HEK293 (cell line): ENCODE results near the gene SMIM1.

Experiments
- HOXA7 ChIP-seq: sonication (generic); formaldehyde crosslinking; IDR thresholded peaks from 2 replicates; pipeline ENCODE4 v1.8.1; 2022; ENCODE audit warnings: missing genetic modification reagents, borderline replicate concordance
- KLF8 ChIP-seq: fragments of 450-650 bp; formaldehyde crosslinking; IDR thresholded peaks from 2 replicates; pipeline ENCODE4 v1.5.1; 2016; ENCODE audit warnings: missing biosample characterization, missing genetic modification characterization
- PRDM6 ChIP-seq: fragments of 450-650 bp; formaldehyde crosslinking; IDR thresholded peaks from 2 replicates; pipeline ENCODE4 v1.5.1; 2017; ENCODE audit warnings: missing biosample characterization, missing genetic modification characterization
- REST ChIP-seq: fragments of 450-650 bp; formaldehyde crosslinking; IDR thresholded peaks from 2 replicates; pipeline ENCODE4 v1.5.1; 2016; ENCODE audit warnings: missing biosample characterization, missing genetic modification characterization
- SCRT2 ChIP-seq: fragments of 450-650 bp; formaldehyde crosslinking; IDR thresholded peaks from 2 replicates; pipeline ENCODE4 v1.5.1; 2016; ENCODE audit warnings: missing biosample characterization, missing genetic modification characterization
- SP2 ChIP-seq: fragments of 450-650 bp; formaldehyde crosslinking; IDR thresholded peaks from 2 replicates; pipeline ENCODE4 v1.5.1; 2016; ENCODE audit warnings: missing biosample characterization, missing genetic modification characterization
- ZBTB17 ChIP-seq: fragments of 450-650 bp; formaldehyde crosslinking; IDR thresholded peaks from 2 replicates; pipeline ENCODE4 v1.5.1; 2016; ENCODE audit warnings: missing biosample characterization, missing genetic modification characterization
- ZFP37 ChIP-seq: fragments of 450-650 bp; formaldehyde crosslinking; IDR thresholded peaks from 2 replicates; pipeline ENCODE4 v1.5.1; 2016; ENCODE audit warnings: missing biosample characterization, missing genetic modification characterization
- ZNF138 ChIP-seq: fragments of 450-650 bp; formaldehyde crosslinking; IDR thresholded peaks from 2 replicates; pipeline ENCODE4 v1.5.1; 2016; ENCODE audit warnings: missing biosample characterization, missing genetic modification characterization, borderline replicate concordance
- ZNF175 ChIP-seq: fragments of 450-650 bp; formaldehyde crosslinking; IDR thresholded peaks from 2 replicates; pipeline ENCODE4 v1.5.1; 2016; ENCODE audit warnings: missing biosample characterization, missing genetic modification characterization
- ZNF19 ChIP-seq: fragments of 450-650 bp; formaldehyde crosslinking; IDR thresholded peaks from 2 replicates; pipeline ENCODE4; 2016; ENCODE audit warnings: missing biosample characterization, missing genetic modification characterization, low read depth
- ZNF211 ChIP-seq: fragments of 450-650 bp; formaldehyde crosslinking; IDR thresholded peaks from 2 replicates; pipeline ENCODE4 v1.5.1; 2016; ENCODE audit warnings: low read depth, missing biosample characterization, missing genetic modification characterization
- ZNF26 ChIP-seq: fragments of 450-650 bp; formaldehyde crosslinking; IDR thresholded peaks from 2 replicates; pipeline ENCODE4 v1.5.1; 2016; ENCODE audit warnings: missing biosample characterization, missing genetic modification characterization
- ZNF266 ChIP-seq: fragments of 450-650 bp; formaldehyde crosslinking; IDR thresholded peaks from 2 replicates; pipeline ENCODE4 v1.5.1; 2016; ENCODE audit warnings: missing biosample characterization, missing genetic modification characterization, low read depth
- ZNF341 ChIP-seq: fragments of 450-650 bp; formaldehyde crosslinking; IDR thresholded peaks from 2 replicates; pipeline ENCODE4; 2016; ENCODE audit warnings: low read depth, missing biosample characterization, missing genetic modification characterization
- ZNF354C ChIP-seq: fragments of 450-650 bp; formaldehyde crosslinking; IDR thresholded peaks from 2 replicates; pipeline ENCODE4 v1.5.1; 2016; ENCODE audit warnings: missing biosample characterization, missing genetic modification characterization, low read depth, borderline replicate concordance
- ZNF394 ChIP-seq: fragments of 450-650 bp; formaldehyde crosslinking; IDR thresholded peaks from 2 replicates; pipeline ENCODE4 v1.5.1; 2016; ENCODE audit warnings: missing biosample characterization, missing genetic modification characterization, mild to moderate bottlenecking, moderate library complexity, borderline replicate concordance
- ZNF501 ChIP-seq: fragments of 450-650 bp; formaldehyde crosslinking; IDR thresholded peaks from 2 replicates; pipeline ENCODE4 v1.5.1; 2016; ENCODE audit warnings: missing biosample characterization, missing genetic modification characterization
- ZNF510 ChIP-seq: fragments of 450-650 bp; formaldehyde crosslinking; IDR thresholded peaks from 2 replicates; pipeline ENCODE4 v1.5.1; 2018; ENCODE audit warnings: mild to moderate bottlenecking, missing genetic modification characterization, missing biosample characterization; ENCODE audit not compliant: insufficient replicate concordance
- ZNF548 ChIP-seq: fragments of 450-650 bp; formaldehyde crosslinking; IDR thresholded peaks from 2 replicates; pipeline ENCODE4 v1.5.1; 2016; ENCODE audit warnings: missing biosample characterization, missing genetic modification characterization
- ZNF558 ChIP-seq: fragments of 450-650 bp; formaldehyde crosslinking; IDR thresholded peaks from 2 replicates; pipeline ENCODE4 v1.5.1; 2016; ENCODE audit warnings: missing biosample characterization, missing genetic modification characterization
- ZSCAN4 ChIP-seq: fragments of 450-650 bp; formaldehyde crosslinking; IDR thresholded peaks from 2 replicates; pipeline ENCODE4 v1.5.1; 2017; ENCODE audit warnings: missing biosample characterization, missing genetic modification characterization
- TF ChIP-seq, protein P1 (sequence below): fragments of 450-650 bp; formaldehyde crosslinking; IDR thresholded peaks from 2 replicates; pipeline ENCODE4 v1.5.1; 2016; ENCODE audit warnings: missing biosample characterization, missing genetic modification characterization
- TF ChIP-seq, protein P2 (sequence below): fragments of 450-650 bp; formaldehyde crosslinking; IDR thresholded peaks from 2 replicates; pipeline ENCODE4 v1.5.1; 2016; ENCODE audit warnings: missing biosample characterization, missing genetic modification characterization, borderline replicate concordance
- TF ChIP-seq, protein P3 (sequence below): fragments of 450-650 bp; formaldehyde crosslinking; IDR thresholded peaks from 2 replicates; pipeline ENCODE4 v1.5.1; 2017; ENCODE audit warnings: missing biosample characterization, missing genetic modification characterization

SMIM1 gene

DNA sequence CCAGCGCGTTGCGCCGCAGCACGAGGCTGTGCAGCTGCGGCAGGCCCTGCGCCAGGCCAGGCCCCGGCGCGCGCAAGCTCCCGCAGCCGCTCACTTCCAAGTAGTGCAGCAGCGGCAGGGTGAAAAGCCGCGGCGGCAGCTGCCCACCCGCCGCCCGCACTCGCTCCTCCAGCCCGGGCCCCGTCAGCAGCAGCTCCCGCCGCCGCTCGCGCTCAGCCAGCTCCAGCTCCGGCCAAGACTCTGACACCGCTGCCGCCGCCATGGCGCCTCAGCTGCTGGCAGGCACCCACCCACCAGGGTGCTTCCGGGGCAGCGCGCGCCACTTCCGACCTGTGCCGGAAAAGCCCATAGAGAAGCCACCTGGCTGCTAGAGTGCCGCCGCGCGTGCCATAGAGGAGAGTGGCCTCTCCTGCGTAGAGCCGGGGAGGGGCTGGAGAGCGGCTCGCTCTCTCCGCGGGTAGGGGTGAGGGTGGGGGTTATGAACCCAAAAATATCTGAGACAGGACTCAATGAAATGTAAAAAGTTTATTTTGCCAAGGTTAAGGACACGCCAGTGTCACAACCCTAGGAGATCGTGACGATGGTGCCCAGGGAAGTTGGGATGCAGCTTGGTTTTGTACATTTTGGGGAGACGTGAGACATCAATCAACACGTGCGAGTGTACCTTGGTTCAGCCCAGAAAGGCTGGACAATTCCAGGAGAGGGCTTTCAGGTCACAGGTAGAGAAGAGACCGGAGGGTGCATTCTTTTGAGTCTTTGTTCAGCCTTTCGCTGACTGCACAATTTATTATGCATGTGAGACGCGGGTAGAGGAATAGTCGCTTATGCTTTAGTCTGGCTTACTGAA, 23.9 kb downstream of the SMIM1 start, which contains the start of gene LRRC47 (continued):
- TF ChIP-seq HOXA7 (CRISPR knock-in tag) = no peak
- no peak for TF ChIP-seq ZNF211
- TF ChIP-seq, protein P1, sequence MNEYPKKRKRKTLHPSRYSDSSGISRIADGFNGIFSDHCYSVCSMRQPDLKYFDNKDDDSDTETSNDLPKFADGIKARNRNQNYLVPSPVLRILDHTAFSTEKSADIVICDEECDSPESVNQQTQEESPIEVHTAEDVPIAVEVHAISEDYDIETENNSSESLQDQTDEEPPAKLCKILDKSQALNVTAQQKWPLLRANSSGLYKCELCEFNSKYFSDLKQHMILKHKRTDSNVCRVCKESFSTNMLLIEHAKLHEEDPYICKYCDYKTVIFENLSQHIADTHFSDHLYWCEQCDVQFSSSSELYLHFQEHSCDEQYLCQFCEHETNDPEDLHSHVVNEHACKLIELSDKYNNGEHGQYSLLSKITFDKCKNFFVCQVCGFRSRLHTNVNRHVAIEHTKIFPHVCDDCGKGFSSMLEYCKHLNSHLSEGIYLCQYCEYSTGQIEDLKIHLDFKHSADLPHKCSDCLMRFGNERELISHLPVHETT = peak; percentile 89; the same call in 1 of the 2 replicates
- peak; percentile 39; the same call in 1 of the 2 replicates for TF ChIP-seq ZNF394
- no peak for TF ChIP-seq PRDM6 (tag by site-specific recombination)
- no peak for TF ChIP-seq ZNF19
- no peak for TF ChIP-seq ZNF548
- peak; percentile 87 for TF ChIP-seq KLF8 (tag by site-specific recombination)
- TF ChIP-seq SP2 (tag by site-specific recombination) = peak; percentile 92
- no peak for TF ChIP-seq ZNF26 (tag by site-specific recombination)
- TF ChIP-seq ZNF138 (tag by site-specific recombination) = no peak
- no peak for TF ChIP-seq ZNF341
- peak; percentile 86 for TF ChIP-seq SCRT2 (tag by site-specific recombination)
- TF ChIP-seq ZBTB17 (tag by site-specific recombination) = peak; percentile 53; the same call in 1 of the 2 replicates
- TF ChIP-seq ZSCAN4 (tag by site-specific recombination) = no peak
- TF ChIP-seq ZNF558 = no peak
- TF ChIP-seq, protein P2, sequence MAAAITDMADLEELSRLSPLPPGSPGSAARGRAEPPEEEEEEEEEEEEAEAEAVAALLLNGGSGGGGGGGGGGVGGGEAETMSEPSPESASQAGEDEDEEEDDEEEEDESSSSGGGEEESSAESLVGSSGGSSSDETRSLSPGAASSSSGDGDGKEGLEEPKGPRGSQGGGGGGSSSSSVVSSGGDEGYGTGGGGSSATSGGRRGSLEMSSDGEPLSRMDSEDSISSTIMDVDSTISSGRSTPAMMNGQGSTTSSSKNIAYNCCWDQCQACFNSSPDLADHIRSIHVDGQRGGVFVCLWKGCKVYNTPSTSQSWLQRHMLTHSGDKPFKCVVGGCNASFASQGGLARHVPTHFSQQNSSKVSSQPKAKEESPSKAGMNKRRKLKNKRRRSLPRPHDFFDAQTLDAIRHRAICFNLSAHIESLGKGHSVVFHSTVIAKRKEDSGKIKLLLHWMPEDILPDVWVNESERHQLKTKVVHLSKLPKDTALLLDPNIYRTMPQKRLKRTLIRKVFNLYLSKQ (tag by site-specific recombination) = no peak
- TF ChIP-seq ZFP37 (tag by site-specific recombination) = 0 out of 2 replicates have a peak, but pooled peaks have one; percentile 35
- peak; percentile 62; the same call in 1 of the 2 replicates for TF ChIP-seq REST (tag by site-specific recombination)
- no peak for TF ChIP-seq ZNF175 (tag by site-specific recombination)
- no peak for TF ChIP-seq ZNF510 (tag by site-specific recombination)
- TF ChIP-seq ZNF501 (tag by site-specific recombination) = peak; percentile 49; the same call in 1 of the 2 replicates
- no peak for TF ChIP-seq ZNF354C
- TF ChIP-seq, protein P3, sequence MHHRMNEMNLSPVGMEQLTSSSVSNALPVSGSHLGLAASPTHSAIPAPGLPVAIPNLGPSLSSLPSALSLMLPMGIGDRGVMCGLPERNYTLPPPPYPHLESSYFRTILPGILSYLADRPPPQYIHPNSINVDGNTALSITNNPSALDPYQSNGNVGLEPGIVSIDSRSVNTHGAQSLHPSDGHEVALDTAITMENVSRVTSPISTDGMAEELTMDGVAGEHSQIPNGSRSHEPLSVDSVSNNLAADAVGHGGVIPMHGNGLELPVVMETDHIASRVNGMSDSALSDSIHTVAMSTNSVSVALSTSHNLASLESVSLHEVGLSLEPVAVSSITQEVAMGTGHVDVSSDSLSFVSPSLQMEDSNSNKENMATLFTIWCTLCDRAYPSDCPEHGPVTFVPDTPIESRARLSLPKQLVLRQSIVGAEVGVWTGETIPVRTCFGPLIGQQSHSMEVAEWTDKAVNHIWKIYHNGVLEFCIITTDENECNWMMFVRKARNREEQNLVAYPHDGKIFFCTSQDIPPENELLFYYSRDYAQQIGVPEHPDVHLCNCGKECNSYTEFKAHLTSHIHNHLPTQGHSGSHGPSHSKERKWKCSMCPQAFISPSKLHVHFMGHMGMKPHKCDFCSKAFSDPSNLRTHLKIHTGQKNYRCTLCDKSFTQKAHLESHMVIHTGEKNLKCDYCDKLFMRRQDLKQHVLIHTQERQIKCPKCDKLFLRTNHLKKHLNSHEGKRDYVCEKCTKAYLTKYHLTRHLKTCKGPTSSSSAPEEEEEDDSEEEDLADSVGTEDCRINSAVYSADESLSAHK (tag by site-specific recombination) = no peak
- no peak for TF ChIP-seq ZNF266
